SW480 (cell line): ENCODE results near the gene SDS.
A peak's percentile ranks its signal among the peaks of the same experiment; 100 is the strongest.

Source experiments
- DNase-seq: peaks from one replicate; pipeline ENCODE4 v3.0.0-alpha.2; 2016; ENCODE audit warnings: low spot score

Gene SDS

GRCh38 chr12:113403435-113404415 lies at the start of gene SDS:
SDS (minus strand) TSS chr12:113403887; CDS start chr12:113399708, 4,179 bp downstream.
- DNase-seq: no peak

- DNase-seq: no peak
Observed at GRCh38 chr12:113453330-113453729, 49.6 kb upstream of the SDS start.

- no peak for DNase-seq
Observed at GRCh38 chr12:113452458-113452857, 48.8 kb upstream of the SDS start.

GRCh38 chr12:113449839-113450238 lies 46.2 kb upstream of the SDS start:
- no peak for DNase-seq

GRCh38 chr12:113449299-113449698 lies 45.6 kb upstream of the SDS start:
- no peak for DNase-seq

- DNase-seq: no peak
Observed at GRCh38 chr12:113448873-113449272, 45.2 kb upstream of the SDS start.

GRCh38 chr12:113445544-113446171 lies 42.0 kb upstream of the SDS start:
- DNase-seq: no peak

GRCh38 chr12:113443030-113443539 lies 39.4 kb upstream of the SDS start:
- DNase-seq: no peak

GRCh38 chr12:113440947-113441782 lies 37.5 kb upstream of the SDS start:
- no peak for DNase-seq

GRCh38 chr12:113440336-113440735 lies 36.6 kb upstream of the SDS start:
- no peak for DNase-seq

GRCh38 chr12:113439606-113440030 lies 35.9 kb upstream of the SDS start:
- peak; percentile 43 for DNase-seq

- DNase-seq: no peak
Observed at GRCh38 chr12:113439301-113439597, 35.6 kb upstream of the SDS start.

- DNase-seq: no peak
Observed at GRCh38 chr12:113438523-113439300, 35.0 kb upstream of the SDS start.

GRCh38 chr12:113437729-113438100 lies 34.0 kb upstream of the SDS start:
- no peak for DNase-seq

GRCh38 chr12:113436993-113437728 lies 33.5 kb upstream of the SDS start:
- DNase-seq: no peak

GRCh38 chr12:113436586-113436985 lies 32.9 kb upstream of the SDS start:
- DNase-seq: no peak

GRCh38 chr12:113435367-113435766 lies 31.7 kb upstream of the SDS start:
- no peak for DNase-seq

GRCh38 chr12:113432986-113433385 lies 29.3 kb upstream of the SDS start:
- no peak for DNase-seq

GRCh38 chr12:113428482-113428881 lies 24.8 kb upstream of the SDS start:
- no peak for DNase-seq

GRCh38 chr12:113427882-113428281 lies 24.2 kb upstream of the SDS start:
- no peak for DNase-seq

GRCh38 chr12:113425960-113426453 lies 22.3 kb upstream of the SDS start:
- no peak for DNase-seq
